GM21515 (cell line): ENCODE data around the gene SLC7A5.
"Not testable (repeated sequence)": the region's sequence is repeated elsewhere in the genome, so short reads cannot be mapped to it uniquely, and the experiment has no call there.

Experiments
- ATAC-seq: cut with Tn5 transposase; IDR thresholded peaks from one replicate; pipeline ENCODE4 v1.9.1; 2021; ENCODE audit not compliant: unreplicated experiment

The SLC7A5 gene

DNA sequence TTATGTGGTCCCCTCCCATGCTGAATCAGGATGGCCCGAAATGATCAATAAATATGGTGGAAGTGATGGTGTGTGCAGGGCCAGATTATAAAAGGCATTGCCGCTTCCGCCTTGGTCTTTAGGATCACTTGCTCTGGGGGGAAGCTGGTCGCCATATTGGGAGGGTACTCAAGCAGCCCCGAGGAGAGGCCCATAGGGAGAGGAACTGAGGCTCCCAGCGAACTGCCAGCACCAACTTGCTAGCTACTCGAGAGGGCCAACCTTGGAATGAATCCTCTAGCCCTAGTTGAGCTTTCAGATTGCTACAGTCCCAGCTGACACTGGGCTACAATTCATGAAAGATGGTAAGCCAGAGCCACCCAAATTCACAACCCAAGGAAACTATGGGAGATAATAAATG is 19.0 kb upstream of the SLC7A5 start:
- ATAC-seq = not testable (repeated sequence)

DNA sequence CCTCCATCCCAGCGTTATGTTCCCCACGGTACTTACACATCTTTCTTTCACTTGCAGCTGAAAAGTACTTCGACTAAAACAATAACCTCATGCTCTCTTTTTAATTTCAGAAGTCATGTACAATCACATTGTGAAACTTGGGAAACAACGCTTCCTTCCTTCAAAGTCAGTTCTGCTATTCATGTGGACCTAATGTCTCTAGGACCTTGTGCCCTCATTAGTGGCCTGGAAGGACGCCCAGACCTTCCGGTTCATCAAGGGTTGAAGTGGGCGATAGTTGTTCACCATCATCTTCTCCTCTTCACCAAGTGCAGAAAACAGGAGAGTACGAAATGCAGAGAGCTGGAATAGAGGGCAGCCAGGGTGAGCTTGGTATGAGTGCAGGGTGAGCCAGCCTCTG is 18.6 kb upstream of the SLC7A5 start:
- ATAC-seq = not testable (repeated sequence)

DNA sequence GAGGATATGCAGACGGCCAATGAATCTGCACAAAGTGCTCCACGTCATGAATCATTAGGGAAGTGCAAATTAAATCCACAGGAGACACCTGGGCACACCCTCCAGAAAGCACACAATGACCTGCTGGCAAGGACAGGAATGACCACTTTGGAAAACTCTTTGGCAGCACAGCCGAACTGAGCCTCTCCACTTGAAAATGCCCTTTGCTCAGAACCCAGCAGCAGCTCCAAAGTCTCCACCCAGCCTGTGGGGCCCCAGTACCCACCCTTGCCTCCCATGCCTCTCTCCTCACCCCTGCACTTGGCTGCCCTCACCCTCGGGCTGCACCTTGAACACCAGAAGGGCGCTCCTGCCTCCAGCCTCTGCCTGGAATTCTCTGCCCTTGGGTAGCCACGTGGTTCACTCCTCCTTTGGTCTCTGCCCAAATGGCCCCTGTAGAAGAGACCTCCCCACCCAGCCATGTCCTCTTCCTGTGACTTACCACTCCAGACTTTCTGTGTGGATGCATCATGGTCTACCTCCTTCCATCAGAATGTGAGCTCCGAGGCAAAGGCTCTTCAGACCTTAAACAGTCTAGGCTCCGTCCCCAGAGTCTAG is 16.2 kb upstream of the SLC7A5 start:
- ATAC-seq = not testable (repeated sequence)

DNA sequence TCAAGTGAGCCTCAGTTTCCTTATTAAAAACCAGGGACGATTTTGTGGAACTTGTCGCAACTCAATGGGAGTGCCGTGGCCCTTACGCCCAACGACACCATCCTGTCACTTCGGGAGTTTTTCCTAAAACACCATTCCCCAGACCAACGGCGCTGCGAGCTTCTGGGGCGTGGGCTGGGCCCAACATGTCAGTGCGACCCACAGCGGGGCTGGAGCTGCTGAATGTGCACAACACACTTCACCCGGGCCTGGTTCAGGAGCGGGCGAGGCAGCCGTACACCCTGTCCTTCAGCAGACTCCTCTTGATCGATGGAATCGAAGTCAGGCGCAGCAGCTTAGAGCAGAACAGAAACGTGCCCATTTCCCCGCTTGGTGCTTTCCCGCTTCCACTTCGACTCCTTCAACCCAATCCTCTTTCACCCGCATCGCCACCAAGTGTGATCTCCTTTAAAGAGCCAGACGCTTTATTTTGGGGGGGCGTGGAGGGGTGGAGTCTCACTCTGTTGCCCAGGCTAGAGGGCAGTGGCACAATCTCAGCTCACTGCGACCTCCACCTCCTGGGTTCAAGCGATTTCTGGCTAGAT is 13.2 kb upstream of the SLC7A5 start:
- no peak for ATAC-seq

DNA sequence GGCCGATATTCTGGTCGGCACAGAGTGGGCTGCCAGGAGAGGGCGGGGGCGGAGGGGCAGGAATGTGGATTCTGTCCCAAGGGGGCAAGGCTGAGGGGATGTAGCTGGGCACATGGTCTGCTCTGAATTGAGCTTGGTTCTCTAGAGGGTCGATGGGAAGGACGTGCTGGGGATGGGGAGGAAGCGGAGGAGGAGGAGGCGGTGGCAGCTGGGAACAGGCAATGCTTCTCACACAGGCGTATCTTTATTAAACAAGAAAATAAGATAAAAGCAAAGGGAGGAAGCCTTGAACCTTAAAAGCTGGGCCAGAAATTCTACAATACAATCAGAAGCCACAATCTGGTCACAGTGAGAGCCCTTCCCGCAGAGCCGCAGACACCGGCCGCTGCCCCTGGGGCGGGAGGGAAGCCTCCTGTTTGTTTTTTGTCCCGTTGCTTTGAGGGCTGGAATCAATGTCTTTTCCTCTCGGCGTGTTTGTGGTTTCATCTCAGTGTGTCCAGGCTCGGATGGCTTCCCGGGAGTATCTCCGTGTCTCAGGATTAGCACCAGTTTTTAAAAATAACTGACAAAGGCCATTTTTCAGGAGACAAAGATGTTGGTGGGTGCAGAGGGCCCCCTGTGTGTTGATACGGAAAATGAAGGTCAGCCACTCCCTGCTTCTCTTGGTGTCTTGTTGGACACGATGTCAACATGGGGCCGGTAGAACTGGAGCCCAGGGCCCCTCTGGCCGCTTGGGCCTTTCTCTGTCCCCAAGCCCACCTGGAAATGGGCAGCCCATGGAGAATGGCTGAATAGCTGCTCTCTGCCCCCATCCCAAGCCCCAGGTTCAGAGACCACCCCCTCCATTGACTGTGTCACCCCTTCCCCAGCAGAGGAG is 12.3 kb upstream of the SLC7A5 start:
- ATAC-seq = no peak

DNA sequence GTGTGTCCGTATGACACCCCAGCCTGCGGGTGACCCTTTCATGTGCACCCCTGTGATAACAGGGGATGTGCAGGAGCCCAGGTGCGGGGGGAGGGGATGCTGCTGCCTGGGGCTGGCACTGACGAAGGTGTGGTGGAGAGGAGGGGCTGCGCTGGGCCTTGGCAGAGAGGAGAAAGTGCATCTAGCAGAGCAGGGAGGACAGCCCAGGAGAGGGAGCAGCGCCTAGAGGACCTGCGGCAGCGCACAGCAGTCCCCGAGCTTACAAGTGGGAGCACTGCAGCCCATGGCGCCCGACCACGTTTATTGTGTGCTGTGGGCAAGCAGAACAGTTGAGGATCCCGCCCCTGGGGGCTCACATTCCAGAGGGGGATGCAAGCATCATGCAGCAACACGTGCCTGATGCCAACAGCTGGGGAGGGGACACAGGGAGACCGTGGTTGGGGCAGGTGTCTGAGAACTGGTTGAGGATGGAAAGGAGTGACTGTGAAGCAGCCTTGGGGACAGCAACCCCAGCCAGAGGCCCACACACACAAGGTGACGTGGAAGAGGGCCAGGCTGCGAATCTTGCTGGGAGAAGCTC is 10.9 kb upstream of the SLC7A5 start:
- ATAC-seq = no peak

DNA sequence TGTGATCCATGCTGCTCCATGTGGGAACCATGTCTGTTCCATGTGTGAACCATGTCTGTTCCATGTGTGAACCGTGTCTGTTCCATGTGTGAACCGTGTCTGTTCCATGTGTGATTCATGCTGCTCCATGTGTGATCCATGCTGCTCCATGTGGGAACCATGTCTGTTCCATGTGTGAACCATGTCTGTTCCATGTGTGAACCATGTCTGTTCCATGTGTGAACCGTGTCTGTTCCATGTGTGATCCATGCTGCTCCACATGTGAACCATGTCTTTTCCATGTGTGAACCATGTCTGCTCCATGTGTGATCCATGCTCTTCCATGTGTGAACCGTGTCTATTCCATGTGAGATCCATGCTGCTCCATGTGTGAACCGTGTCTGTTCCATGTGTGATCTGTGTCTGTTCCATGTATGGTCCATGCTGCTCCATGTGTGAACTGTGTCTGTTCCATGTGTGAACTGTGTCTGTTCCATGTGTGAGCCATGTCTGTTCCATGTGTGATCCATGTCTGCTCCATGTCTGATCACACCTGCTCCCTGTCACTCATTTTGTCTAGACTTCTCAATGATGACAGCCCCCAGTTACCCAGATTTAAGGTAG is 10.2 kb upstream of the SLC7A5 start:
- not testable (repeated sequence) for ATAC-seq

DNA sequence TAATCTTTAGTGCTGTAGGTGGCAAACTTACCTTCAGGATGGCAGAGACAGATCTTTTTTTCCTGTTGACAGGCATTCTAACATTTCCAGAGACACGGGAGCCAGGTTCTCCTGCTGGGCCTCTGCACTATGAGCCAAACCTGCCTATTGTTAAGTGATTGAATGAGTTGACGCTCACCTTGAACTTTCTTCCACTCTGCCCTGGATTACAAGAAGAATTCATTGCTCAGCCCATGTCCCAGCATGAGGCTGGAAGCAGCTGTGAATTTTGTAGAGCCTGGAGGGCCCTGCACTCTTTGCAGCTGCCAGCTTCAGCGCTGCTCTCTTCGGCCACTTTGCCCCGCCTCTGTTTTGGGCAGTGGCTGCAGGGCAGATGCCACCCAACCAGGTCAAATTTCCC is 9.4 kb upstream of the SLC7A5 start:
- ATAC-seq = no peak

DNA sequence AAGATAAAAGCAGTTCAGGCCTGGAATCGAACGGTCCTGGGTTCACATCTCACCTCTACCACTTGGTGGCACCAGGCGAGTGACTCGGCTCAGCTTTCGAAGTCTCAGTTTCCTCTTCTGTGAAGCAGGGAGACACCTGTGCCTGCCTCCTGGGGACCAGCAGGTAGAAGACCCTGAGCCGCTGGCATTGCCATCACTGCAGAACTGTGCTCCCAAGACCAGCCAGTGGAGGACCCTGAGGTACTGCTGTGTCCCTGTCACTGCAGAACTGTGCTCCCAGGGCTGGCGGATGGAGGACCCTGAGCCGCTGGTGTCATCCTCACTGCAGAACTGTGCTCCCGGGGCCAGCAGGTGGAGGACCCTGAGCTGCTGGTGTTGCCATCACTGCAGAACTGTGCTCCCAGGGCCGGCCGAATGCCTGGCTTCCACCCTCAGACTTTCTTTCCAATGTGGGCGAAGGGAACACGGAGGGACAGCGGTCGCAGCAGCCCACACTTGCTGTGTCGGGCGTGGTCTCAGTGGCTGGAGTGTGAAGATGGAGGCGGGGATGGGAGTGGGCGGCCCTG is 8.7 kb upstream of the SLC7A5 start:
- ATAC-seq = no peak

DNA sequence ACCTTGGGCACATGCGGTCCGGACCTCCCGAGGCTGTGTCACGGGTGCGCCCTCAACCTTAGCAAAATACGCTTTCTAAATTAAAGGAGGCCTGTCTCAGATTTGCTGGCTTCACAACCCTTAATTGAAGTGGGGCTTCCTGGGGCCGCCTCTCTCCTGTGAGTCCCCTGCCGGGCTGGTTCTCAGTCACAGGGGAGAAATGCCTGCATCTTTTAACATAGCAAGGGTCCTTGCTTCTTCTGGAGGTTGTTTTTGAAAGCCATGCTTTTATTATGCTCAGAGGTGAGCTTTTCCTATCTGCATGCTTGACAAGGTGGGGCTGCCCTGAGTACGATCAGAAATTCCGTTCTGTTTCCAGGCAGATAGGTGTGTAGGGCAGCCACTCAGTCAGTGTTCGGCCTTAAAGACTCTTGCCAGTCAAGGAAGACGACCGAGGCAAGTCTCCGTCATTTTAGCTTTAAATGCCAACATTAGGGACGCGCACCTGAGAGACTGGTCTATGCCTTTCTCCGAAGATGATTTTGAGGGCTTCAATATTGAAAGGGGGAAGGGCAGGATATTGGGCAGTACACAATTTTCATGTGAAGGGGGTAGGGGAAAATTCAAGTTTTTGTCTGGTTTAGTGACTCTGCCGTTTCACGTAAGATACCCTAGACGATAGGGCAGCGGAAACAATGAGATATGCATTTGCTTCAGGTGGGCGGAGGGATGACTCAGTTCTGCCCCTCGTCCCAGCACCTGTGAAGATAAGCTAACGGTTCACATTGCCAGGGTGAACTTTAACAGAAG is 5.5 kb upstream of the SLC7A5 start:
- ATAC-seq = no peak

DNA sequence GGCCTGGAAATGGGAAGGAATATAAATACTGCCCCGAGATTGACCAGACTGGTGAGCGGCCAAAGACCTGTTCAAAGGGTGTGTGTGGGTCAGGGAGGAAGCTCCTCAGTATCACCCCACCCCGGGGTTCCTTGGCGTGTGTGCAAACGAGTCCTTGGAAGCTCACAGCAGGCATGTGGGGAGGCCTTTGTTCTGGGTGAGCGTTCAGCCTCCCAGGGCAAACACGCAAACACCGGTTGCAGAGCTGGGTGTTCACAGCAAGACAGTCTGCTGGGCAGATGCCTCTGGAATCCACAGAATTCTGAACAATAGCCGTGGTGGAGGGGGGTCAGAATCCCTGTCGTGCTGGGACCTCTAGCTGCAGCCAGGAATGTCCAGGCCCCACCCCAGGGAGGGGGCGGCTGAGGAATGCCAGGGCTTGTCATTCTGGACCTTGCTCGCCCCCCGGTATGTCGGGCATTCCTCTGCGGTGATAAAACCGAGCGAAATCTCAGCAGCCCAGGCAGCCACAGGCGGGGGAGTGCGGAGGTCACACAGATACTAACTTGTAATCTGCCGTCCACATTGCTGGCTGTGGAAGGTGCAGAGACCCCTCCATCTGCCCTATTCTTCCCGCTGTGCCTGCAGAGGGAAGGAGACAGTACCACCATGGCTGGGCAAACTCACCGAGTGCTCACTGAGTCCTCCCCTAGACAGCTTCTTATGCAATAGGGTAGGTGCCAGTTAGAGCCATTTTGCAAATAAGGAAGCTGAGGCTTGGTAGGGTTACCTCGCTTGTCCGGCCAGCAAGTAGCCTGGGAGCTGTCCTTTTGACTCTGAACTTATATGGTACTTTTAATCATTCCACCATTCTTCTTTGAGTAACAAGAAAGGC is 1.3 kb upstream of the SLC7A5 start:
- not testable (repeated sequence) for ATAC-seq

DNA sequence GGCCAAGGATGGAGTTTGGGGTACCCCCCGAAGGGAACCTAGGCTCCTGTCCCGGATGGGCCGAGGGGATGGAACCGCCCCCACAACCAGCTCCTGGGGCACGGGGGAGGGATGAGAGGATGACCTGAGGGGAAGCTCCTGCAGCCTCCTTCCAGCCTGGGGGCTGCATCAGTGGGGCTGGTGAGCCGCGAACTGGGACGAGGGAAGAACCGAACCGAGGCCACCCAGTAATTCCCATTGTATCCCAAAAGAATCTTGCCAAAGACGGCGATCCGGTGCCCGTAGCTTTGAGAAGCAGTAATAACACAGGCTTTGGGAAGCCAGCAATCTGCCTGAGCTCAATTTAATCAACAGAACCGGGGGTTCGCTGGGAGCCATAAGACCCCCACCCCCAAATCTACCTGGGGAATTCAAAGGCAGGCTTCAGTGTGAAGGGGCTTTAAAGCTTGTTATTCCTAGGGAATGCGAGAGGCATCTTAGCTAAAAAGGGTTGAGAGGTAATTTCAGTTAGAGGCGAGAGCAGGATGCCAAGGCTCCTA is 641 bp upstream of the SLC7A5 start:
- ATAC-seq = not testable (repeated sequence)

DNA sequence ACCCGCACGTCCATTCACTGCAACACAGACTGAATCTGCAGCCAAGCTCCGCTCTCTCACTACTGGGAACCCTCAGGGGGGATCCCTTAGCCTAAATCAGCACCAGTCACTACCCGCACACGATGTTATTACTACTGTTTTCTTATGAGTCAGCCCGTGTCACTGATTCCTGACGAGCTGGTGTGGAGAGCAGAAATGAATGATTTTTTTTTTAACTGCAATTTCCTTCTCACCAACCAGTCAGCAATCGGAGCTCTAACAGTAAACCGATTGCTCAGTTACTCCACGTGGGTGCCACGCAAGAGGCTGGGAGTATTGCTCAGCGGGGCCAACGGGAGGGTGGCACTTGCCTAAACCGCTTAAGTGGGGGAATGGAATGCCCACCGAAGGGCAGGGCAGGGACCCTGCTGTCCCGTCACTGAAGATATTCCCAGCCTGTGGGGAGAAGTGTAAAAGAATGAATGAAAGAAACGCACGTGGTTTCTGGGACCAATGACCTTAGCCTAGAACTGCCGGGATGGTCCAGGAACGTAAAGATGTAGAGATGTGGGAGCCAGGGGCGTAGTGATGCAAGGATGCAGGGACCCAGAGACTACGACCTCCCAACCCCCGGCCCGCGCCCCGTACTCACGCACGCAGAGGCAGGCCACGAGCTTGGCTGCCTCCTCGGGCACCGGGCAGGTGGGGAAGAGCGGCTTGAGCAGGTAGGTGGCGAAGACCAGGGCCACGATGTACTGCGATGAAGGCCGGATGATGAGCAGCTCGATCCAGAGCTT is 865 bp downstream of the SLC7A5 start:
- peak; percentile 25 for ATAC-seq

DNA sequence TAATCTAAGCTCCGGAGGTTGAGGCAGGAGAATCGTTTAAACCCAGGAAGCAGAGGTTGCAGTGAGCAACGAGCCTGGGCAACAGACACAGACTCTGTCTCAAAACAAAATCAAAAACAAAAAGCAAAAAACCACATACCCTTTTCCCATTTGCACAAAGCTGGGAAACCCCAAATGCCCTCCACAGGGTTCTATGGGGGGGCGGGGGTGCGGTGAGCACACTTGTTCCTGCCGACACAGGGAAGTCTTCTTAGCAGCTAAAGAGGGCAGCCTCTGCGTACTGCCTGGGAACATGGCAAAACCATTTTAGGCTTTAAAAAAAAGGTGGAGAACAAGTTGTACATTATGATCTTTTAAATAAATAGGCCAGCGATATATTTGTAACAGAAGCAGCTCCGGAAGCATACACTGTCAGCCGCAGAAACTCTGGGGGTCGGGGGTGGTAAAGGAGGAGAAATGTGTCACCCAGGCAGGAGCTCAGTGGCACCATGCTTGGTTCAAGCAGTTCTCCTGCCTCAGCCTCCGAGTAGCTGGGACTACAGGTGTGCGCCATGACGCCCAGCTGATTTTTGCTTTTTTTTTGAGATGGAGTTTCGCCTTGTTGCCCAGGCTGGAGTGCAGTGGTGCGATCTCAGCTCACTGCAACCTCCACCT is 3.3 kb downstream of the SLC7A5 start:
- ATAC-seq = not testable (repeated sequence)

DNA sequence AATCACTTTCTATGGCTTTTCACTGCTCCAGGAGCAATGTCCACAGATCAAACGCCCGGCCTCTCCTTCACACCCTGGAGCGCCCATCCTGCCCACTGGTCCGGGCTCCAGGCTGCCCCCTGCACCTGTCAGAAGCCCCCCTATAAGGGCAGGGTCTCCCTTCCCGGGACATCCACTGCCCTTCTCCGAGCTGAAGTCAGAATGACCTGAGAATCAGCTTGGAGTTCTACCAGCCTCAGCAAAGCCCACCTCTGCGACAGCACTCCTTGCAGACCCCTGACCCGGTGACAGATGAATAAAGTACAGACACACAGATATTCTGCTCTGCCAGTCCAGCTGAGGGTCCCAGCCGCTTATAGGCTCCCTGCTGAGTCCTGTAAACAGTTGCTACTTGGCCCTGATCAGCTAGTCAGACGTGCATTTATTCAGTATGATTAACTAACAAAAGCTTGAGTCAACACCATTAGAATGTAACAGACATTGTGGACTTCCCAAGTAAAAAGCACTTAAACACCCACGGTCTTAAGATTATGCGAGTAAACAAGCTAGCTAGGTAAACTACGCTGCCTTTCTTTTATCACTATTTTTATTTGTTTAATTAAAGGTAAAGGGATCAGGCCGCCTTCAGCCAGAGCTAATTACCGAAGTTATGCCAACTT is 4.8 kb downstream of the SLC7A5 start:
- no peak for ATAC-seq

DNA sequence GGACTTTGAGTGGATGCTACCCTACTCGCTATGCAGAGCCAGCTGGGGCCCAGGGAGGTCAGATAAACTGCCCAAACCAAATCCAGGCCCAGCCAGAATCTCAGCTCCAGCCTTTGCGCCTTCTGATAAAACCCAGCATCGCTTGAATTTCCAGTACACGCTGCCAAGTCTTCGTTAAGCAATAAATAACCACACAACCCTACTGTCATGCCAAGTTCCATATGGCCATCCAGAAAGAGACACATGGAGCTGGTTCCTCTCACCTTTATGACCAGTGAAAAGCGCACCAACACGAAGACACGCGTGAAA is 6.0 kb downstream of the SLC7A5 start:
- not testable (repeated sequence) for ATAC-seq

DNA sequence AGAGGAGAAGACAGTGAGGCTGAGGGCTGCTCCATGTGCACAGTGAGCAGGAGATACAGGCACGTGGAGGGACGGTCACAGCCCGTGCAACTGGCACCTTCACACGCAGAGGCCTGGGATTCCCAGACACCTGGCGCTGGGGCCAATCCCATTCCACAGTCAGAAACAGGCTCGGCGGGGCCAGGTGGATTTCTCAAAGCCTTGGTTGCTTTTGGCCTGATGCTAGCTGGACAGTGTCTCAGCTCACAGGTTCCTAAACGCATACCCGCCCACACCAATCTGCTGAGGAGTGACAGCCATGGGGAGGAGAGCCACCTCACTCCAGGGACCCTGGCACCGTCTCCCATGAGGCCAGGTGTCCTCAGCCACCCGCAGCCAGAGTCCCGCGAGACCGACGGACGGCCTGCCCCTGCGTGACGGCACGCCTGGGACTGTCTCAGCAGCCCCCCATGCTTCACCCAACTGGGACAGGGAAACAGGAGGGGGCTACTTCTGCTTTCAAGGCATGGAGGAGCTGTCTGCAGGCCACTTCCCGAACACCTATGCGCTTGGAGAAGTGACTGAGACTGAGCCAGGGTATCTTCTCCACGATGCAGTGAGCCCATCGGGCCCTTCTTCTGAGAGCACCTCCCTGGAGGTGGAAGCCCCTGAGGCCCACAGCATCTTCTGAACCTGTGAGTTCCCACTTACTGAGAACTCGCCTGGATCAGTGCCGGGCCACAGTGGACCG is 6.5 kb downstream of the SLC7A5 start:
- not testable (repeated sequence) for ATAC-seq
